ENCODE results near the gene NMNAT2. TPM values are rescaled to one million over a fixed set of nuclear protein-coding genes. Genes with fewer than 3 reads are reported as not detected.
A peak's percentile ranks its signal among the peaks of the same experiment; 100 is the strongest.

The NMNAT2 gene
- total RNA-seq, 1 donor from 2014 or later: 1.7 TPM

- Histone ChIP-seq H3K9me3 (no peaks in the 10 kb centered on the region), H3K4me3 (no peak overlapping the region), H3K36me3 (no peaks in the 10 kb centered on the region), H3K4me1 (peaks cover 5% of the 10 kb centered on the region), H3K27ac (no peak overlapping the region), H3K27me3 (no peaks in the 10 kb centered on the region)
- intact Hi-C loops (cut with DNase I): no loop called here
- no peak for DNase-seq (ENCODE audit: extremely low spot score in 2 of 2)
- TF ChIP-seq POLR2AphosphoS5 (IDR thresholded peaks at IDR 0.05; ENCODE audit: insufficient read depth in 1 of 2, low read depth in 1 of 2) (no peak), CTCF (IDR thresholded peaks at IDR 0.05) (no peak), POLR2A (IDR thresholded peaks at IDR 0.05) (no peak)
These were observed 94.1 kb downstream of the NMNAT2 start for GRCh38 chr1:183323849-183324683.

- Histone ChIP-seq H3K9me3 (no peaks in the 10 kb centered on the region), H3K36me3 (no peaks in the 10 kb centered on the region), H3K27me3 (no peaks in the 10 kb centered on the region), H3K27ac (peak overlapping the region; percentile 89), H3K4me3 (no peak overlapping the region), H3K4me1 (peaks cover 22% of the 10 kb centered on the region)
- intact Hi-C loops (cut with DNase I): loop anchor here (5.0 kb wide), 1 partner anchor 37 kb away; no protein-coding TSS in a partner anchor
- no peak for TF ChIP-seq POLR2A (IDR thresholded peaks at IDR 0.05)
- no peak for DNase-seq (ENCODE audit: extremely low spot score in 2 of 2)
These were observed 98.6 kb downstream of the NMNAT2 start for GRCh38 chr1:183319606-183320005.

GRCh38 chr1:183319051-183319450 is 99.1 kb downstream of the NMNAT2 start:
- H3K4me3 ChIP-seq: no peak overlapping the region
- no peaks in the 10 kb centered on the region for H3K36me3 ChIP-seq
- no peaks in the 10 kb centered on the region for H3K9me3 ChIP-seq
- peaks cover 22% of the 10 kb centered on the region for H3K4me1 ChIP-seq
- no peaks in the 10 kb centered on the region for H3K27me3 ChIP-seq
- no peak for DNase-seq (ENCODE audit: extremely low spot score in 2 of 2)
- intact Hi-C loops (cut with DNase I): loop anchor here (5.0 kb wide), 1 partner anchor 37 kb away; no protein-coding TSS in a partner anchor
- peak overlapping the region; percentile 89 for H3K27ac ChIP-seq
- TF ChIP-seq POLR2AphosphoS5 (IDR thresholded peaks at IDR 0.05; ENCODE audit: insufficient read depth in 1 of 2, low read depth in 1 of 2) (no peak), CTCF (IDR thresholded peaks at IDR 0.05) (no peak), POLR2A (IDR thresholded peaks at IDR 0.05) (no peak)

- Histone ChIP-seq H3K36me3 (no peaks in the 10 kb centered on the region), H3K4me1 (peaks cover 22% of the 10 kb centered on the region), H3K9me3 (no peaks in the 10 kb centered on the region), H3K4me3 (no peak overlapping the region), H3K27me3 (no peaks in the 10 kb centered on the region), H3K27ac (peak overlapping the region; percentile 89)
- intact Hi-C loops (cut with DNase I): loop anchor here (5.0 kb wide), 1 partner anchor 36 kb away; no protein-coding TSS in a partner anchor
- TF ChIP-seq POLR2AphosphoS5 (IDR thresholded peaks at IDR 0.05; ENCODE audit: insufficient read depth in 1 of 2, low read depth in 1 of 2) (peak in 1 of 2 donors; percentile 78), POLR2A (IDR thresholded peaks at IDR 0.05) (no peak), CTCF (IDR thresholded peaks at IDR 0.05) (peak; percentile 39 to 65 (median 64))
- peak in 1 of 2 donors; percentile 97 for DNase-seq (ENCODE audit: extremely low spot score in 2 of 2)
These were observed 99.7 kb downstream of the NMNAT2 start for GRCh38 chr1:183318433-183318832.

GRCh38 chr1:183315991-183316758 is 102.0 kb downstream of the NMNAT2 start:
- Histone ChIP-seq H3K36me3 (no peaks in the 10 kb centered on the region), H3K27ac (peak overlapping the region; percentile 24), H3K4me1 (peaks cover 24% of the 10 kb centered on the region), H3K9me3 (no peaks in the 10 kb centered on the region), H3K27me3 (no peaks in the 10 kb centered on the region), H3K4me3 (no peak overlapping the region)
- TF ChIP-seq CTCF (IDR thresholded peaks at IDR 0.05): no peak
- no peak for TF ChIP-seq POLR2AphosphoS5 (IDR thresholded peaks at IDR 0.05; ENCODE audit: insufficient read depth in 1 of 2, low read depth in 1 of 2)
- TF ChIP-seq POLR2A (IDR thresholded peaks at IDR 0.05): no peak
- intact Hi-C loops (cut with DNase I): loop anchor here (1.0 to 5.0 kb wide), 2 partner anchors 19 to 34 kb away; no protein-coding TSS in a partner anchor
- no peak for DNase-seq (ENCODE audit: extremely low spot score in 2 of 2)
